ENCODE data around the gene ABL2. TPM values are rescaled to one million over a fixed set of nuclear protein-coding genes. Genes with fewer than 3 reads are reported as not detected.
A peak's percentile ranks its signal among the peaks of the same experiment; 100 is the strongest.
"Not testable (repeated sequence)": the region's sequence is repeated elsewhere in the genome, so short reads cannot be mapped to it uniquely, and the experiment has no call there.

ABL2 gene
- total RNA-seq, 1 donor from 2014 or later = 8.9 TPM

DNA sequence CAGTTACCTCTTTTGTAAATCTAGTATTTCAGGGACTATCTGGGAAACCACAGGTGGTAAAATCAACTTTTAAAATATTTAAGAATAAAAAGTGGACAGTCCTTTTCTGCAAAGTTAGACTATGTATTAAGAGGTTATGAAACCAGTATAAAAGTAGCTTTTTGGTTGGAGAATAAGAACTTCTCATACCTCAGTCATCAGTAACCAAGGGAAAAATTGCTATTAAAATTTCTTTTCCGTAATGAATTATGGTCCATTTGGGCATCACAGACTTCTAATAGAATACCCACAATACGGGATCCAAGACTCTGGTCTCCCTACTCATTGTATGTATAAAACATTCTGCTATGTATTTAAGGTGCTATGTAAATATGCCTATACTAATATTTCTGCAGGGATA lies 51.9 kb downstream of the ABL2 start:
- H3K9ac ChIP-seq (ENCODE audit: low read depth in 1 of 3, low read length in 3 of 3) = no peak overlapping the region
- no peak overlapping the region for H3K27ac ChIP-seq (ENCODE audit: low read depth, low read length)
- peaks cover 10 to 15% (median 11%) of the 10 kb centered on the region in 3 donors for H3K4me1 ChIP-seq (ENCODE audit: control insufficient read depth in 3 of 3, insufficient read depth in 3 of 3, low read length in 3 of 3)
- H3K4me3 ChIP-seq (ENCODE audit: low read length in 3 of 3) = no peak overlapping the region
- no peaks in the 10 kb centered on the region for H3K27me3 ChIP-seq (ENCODE audit: control insufficient read depth in 3 of 3, insufficient read depth in 3 of 3, low read length in 3 of 3)
- no peaks in the 10 kb centered on the region for H3K9me3 ChIP-seq (ENCODE audit: control insufficient read depth in 3 of 3, low read length in 3 of 3)
- H3K36me3 ChIP-seq (ENCODE audit: control insufficient read depth in 3 of 3, insufficient read depth in 3 of 3, low read length in 3 of 3) = no peaks in the 10 kb centered on the region

DNA sequence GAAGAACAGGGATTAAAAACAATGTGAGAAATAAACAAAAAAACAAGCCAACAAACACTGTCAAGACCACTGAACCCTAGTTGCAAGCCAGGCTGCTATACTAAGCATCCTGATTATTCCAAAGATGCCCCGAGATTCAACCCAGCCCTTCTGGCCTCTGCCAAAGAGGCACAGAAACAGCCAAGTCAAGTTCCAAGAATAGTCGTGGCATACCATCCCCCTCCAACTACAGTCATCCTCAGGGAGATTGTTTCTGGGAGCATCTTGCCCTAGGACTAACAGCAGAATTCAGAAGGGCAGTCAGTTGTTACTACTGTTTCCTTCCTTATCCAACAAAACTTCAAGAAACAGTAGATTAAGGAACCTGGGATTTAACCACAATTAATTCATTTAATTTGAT lies 52.3 kb downstream of the ABL2 start:
- Histone ChIP-seq H3K9ac (ENCODE audit: low read depth in 1 of 3, low read length in 3 of 3) (no peak overlapping the region), H3K27ac (ENCODE audit: low read depth, low read length) (no peak overlapping the region), H3K27me3 (ENCODE audit: control insufficient read depth in 3 of 3, insufficient read depth in 3 of 3, low read length in 3 of 3) (no peaks in the 10 kb centered on the region), H3K4me3 (ENCODE audit: low read length in 3 of 3) (no peak overlapping the region), H3K4me1 (ENCODE audit: control insufficient read depth in 3 of 3, insufficient read depth in 3 of 3, low read length in 3 of 3) (peaks cover 10 to 15% (median 11%) of the 10 kb centered on the region in 3 donors), H3K36me3 (ENCODE audit: control insufficient read depth in 3 of 3, insufficient read depth in 3 of 3, low read length in 3 of 3) (no peaks in the 10 kb centered on the region), H3K9me3 (ENCODE audit: control insufficient read depth in 3 of 3, low read length in 3 of 3) (no peaks in the 10 kb centered on the region)

DNA sequence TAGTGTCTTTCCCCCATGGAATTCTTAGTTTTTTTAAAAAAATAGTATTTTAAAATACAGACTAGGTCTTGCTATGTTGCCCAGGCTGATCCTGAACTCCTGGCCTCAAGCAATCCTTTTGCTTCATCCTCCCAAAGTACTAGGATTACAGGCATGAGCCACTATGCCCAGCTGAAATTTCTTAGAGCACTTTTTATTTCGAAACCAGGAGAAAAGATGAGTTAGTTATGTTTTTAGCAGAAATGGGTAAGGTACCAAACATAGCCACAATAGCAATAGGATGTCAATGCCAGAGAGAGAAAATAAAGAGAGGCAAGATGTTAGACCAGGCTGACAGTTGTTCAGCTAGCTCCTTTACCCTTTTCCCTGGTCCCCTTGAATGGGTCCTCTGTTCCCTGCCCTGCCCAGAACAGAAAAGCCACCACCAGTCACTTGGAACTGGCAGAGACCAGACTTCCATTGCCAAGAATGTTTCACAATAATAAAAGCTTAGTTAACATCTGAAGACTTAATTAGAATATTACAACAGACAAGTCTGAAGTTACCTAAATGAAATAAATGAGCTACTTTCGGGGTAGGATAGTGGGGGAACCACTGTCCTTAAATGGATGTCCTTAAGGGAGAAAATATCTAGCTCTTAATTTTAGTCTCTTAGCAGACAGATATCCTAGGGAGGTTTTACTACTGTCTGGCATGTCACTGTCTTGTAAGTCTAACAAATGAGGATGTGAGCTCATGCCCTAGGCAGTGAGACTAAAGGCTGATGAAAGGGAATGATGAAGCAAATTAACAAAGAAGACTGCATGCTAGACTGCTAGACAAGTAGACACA lies 54.3 kb downstream of the ABL2 start:
- Histone ChIP-seq H3K9me3 (ENCODE audit: control insufficient read depth in 3 of 3, low read length in 3 of 3) (no peaks in the 10 kb centered on the region), H3K4me3 (ENCODE audit: low read length in 3 of 3) (no peak overlapping the region), H3K27ac (ENCODE audit: low read depth, low read length) (peak overlapping the region; percentile 57), H3K9ac (ENCODE audit: low read depth in 1 of 3, low read length in 3 of 3) (peak overlapping the region in 1 of 3 donors; percentile 3), H3K27me3 (ENCODE audit: control insufficient read depth in 3 of 3, insufficient read depth in 3 of 3, low read length in 3 of 3) (no peaks in the 10 kb centered on the region), H3K4me1 (ENCODE audit: control insufficient read depth in 3 of 3, insufficient read depth in 3 of 3, low read length in 3 of 3) (peaks cover 10 to 15% (median 11%) of the 10 kb centered on the region in 3 donors), H3K36me3 (ENCODE audit: control insufficient read depth in 3 of 3, insufficient read depth in 3 of 3, low read length in 3 of 3) (no peaks in the 10 kb centered on the region)

DNA sequence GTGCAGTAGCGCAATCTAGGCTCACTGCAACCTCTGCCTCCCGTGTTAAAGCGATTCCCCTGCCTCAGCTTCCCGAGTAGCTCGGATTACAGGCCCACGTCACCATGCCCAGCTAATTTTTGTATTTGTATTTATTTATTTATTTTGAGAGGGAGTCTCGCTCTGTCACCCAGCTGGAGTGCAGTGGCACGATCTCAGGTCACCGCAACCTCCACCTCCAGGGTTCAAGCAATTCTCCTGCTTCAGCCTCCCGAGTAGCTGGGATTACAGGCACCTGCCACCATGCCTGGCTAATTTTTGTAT lies 59.1 kb downstream of the ABL2 start:
- H3K9ac ChIP-seq (ENCODE audit: low read depth in 1 of 3, low read length in 3 of 3); H3K27me3 ChIP-seq (ENCODE audit: control insufficient read depth in 3 of 3, insufficient read depth in 3 of 3, low read length in 3 of 3); H3K36me3 ChIP-seq (ENCODE audit: control insufficient read depth in 3 of 3, insufficient read depth in 3 of 3, low read length in 3 of 3); H3K4me3 ChIP-seq (ENCODE audit: low read length in 3 of 3); H3K4me1 ChIP-seq (ENCODE audit: control insufficient read depth in 3 of 3, insufficient read depth in 3 of 3, low read length in 3 of 3); H3K9me3 ChIP-seq (ENCODE audit: control insufficient read depth in 3 of 3, low read length in 3 of 3); H3K27ac ChIP-seq (ENCODE audit: low read depth, low read length): not testable (repeated sequence)

DNA sequence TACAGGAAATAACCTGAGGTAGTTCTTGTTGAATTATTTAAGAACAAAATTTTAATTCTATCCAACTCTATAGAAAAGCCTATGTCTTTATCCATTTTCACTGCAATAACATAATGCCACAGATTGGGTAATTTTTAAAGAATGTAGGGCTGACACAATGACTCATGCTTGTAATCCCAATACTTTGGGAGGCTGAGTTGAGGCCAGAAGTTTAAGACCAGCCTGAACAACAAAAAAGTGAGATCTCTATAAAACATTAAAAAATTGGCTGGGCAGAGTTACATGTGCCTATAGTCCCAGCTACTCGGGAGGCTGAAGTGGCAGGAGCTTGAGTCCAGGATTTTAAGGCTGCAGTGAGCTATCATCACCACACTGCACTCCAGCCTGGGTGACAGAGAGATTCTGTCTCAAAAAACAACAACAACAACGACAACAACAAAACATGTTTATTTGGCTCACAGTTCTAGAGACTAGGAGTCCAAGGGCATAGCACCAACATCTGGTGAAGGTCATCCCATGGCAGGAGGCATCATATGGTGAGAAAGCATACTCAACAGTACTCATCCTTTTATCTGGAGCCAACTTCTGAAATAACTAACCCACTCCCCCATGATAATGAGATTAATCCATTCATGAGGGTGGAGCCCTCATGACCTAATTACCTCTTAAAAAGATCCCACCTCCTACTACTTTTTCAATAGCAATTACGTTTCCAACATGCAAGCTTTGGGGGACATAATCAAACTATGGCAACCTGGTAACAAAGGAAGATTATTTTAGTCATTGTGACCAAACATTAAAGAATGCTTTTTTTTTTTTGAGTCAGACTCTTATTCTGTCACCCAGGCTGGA lies 59.6 kb downstream of the ABL2 start:
- Histone ChIP-seq H3K27me3 (ENCODE audit: control insufficient read depth in 3 of 3, insufficient read depth in 3 of 3, low read length in 3 of 3) (no peaks in the 10 kb centered on the region), H3K4me3 (ENCODE audit: low read length in 3 of 3) (no peak overlapping the region), H3K9me3 (ENCODE audit: control insufficient read depth in 3 of 3, low read length in 3 of 3) (no peaks in the 10 kb centered on the region), H3K9ac (ENCODE audit: low read depth in 1 of 3, low read length in 3 of 3) (no peak overlapping the region), H3K4me1 (ENCODE audit: control insufficient read depth in 3 of 3, insufficient read depth in 3 of 3, low read length in 3 of 3) (peaks cover 0 to 4% (median 3%) of the 10 kb centered on the region in 3 donors), H3K27ac (ENCODE audit: low read depth, low read length) (no peak overlapping the region), H3K36me3 (ENCODE audit: control insufficient read depth in 3 of 3, insufficient read depth in 3 of 3, low read length in 3 of 3) (no peaks in the 10 kb centered on the region)

DNA sequence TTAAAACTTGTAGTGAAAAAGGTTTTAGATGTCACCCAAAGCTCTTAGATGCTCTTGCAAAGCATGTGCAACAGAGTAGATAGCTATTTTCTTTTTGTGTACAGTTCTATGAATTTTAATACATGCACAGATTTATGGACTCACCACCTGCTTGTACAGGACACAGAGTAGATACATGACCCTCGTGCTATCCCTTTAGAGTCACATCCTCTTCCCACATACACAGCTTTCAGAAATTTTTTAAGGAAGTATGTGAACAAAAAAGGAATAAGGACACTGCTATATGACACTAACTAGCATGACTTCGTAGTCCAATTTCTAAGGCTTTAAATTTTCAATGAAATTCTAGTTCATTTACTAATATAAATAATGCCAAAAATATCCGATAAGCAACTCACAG lies 60.9 kb downstream of the ABL2 start:
- no peaks in the 10 kb centered on the region for H3K36me3 ChIP-seq (ENCODE audit: control insufficient read depth in 3 of 3, insufficient read depth in 3 of 3, low read length in 3 of 3)
- H3K27me3 ChIP-seq (ENCODE audit: control insufficient read depth in 3 of 3, insufficient read depth in 3 of 3, low read length in 3 of 3) = no peaks in the 10 kb centered on the region
- H3K27ac ChIP-seq (ENCODE audit: low read depth, low read length) = no peak overlapping the region
- no peak overlapping the region for H3K4me3 ChIP-seq (ENCODE audit: low read length in 3 of 3)
- no peak overlapping the region for H3K9ac ChIP-seq (ENCODE audit: low read depth in 1 of 3, low read length in 3 of 3)
- peaks cover 0 to 4% (median 3%) of the 10 kb centered on the region in 3 donors for H3K4me1 ChIP-seq (ENCODE audit: control insufficient read depth in 3 of 3, insufficient read depth in 3 of 3, low read length in 3 of 3)
- H3K9me3 ChIP-seq (ENCODE audit: control insufficient read depth in 3 of 3, low read length in 3 of 3) = no peaks in the 10 kb centered on the region

DNA sequence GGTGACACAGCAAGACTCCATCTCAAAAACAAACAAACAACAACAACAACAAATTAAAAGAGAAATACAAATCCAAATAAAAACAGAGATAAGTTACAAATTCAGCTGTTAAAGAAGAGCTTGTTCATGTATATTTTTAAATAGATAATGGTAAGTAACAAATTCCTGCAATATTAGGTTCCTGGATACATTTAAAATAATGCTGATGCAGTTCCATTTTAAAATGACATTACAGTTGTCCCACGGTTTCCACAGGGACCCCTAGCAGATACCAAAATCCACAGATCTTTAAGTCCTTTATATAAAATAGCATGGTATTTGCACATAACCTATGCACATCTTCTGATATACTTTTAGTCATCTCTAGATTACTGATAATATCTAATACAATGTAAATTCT lies 61.5 kb downstream of the ABL2 start:
- Histone ChIP-seq H3K4me1 (ENCODE audit: control insufficient read depth in 3 of 3, insufficient read depth in 3 of 3, low read length in 3 of 3) (peaks cover 0 to 4% (median 3%) of the 10 kb centered on the region in 3 donors), H3K36me3 (ENCODE audit: control insufficient read depth in 3 of 3, insufficient read depth in 3 of 3, low read length in 3 of 3) (no peaks in the 10 kb centered on the region), H3K27me3 (ENCODE audit: control insufficient read depth in 3 of 3, insufficient read depth in 3 of 3, low read length in 3 of 3) (no peaks in the 10 kb centered on the region), H3K27ac (ENCODE audit: low read depth, low read length) (no peak overlapping the region), H3K9ac (ENCODE audit: low read depth in 1 of 3, low read length in 3 of 3) (no peak overlapping the region), H3K9me3 (ENCODE audit: control insufficient read depth in 3 of 3, low read length in 3 of 3) (no peaks in the 10 kb centered on the region), H3K4me3 (ENCODE audit: low read length in 3 of 3) (no peak overlapping the region)

DNA sequence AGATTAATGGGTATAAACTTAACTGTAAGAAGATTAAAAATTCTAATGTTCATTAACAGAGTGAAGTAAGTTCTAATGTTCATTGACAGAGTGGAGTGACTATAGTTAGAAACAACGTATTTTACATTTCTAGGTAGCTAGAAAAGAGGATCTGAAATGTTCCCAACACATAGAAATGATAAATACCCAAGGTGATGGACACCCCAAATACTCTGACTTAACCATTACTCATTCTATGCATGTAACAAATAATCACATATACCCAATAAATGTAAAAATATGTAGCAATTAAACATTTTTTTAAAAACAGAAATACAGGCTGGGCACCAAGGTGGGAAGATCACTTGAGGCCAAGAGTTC lies 62.1 kb downstream of the ABL2 start:
- no peak overlapping the region for H3K27ac ChIP-seq (ENCODE audit: low read depth, low read length)
- no peak overlapping the region for H3K9ac ChIP-seq (ENCODE audit: low read depth in 1 of 3, low read length in 3 of 3)

DNA sequence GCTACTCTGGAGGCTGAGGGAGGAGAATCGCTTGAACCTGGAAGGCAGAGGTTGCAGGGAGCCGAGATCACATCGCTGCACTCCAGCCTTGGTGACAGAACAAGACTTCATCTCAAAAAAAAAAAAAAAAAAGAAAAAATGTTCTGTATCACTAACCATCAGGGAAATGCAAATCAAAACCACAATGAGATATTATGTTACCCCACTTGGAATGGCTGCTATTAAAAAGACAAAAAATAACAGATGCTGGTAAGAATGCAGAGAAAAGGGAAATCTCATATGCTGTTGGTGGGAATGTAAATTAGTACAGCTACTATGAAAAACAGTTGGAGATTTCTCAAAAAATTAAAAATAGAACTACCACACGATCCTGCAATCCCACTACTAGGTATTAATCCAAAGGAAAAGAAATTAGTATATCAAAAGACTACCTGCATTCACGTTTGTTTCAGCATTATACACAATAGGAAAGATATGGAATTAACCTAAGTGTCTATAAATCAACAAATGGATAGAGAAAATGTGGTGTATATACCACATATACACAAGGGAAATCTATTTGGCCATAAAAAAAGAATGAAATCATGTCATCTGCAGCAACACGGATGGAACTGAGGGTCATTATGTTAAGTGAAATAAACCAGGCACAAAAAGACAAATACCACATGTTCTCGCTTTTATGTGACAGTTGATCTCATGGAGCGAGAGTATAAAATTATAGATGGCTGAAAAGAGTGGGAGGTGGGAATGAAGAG lies 62.6 kb downstream of the ABL2 start:
- peaks cover 0 to 4% (median 3%) of the 10 kb centered on the region in 3 donors for H3K4me1 ChIP-seq (ENCODE audit: control insufficient read depth in 3 of 3, insufficient read depth in 3 of 3, low read length in 3 of 3)
- H3K9me3 ChIP-seq (ENCODE audit: control insufficient read depth in 3 of 3, low read length in 3 of 3) = no peaks in the 10 kb centered on the region
- no peak overlapping the region for H3K9ac ChIP-seq (ENCODE audit: low read depth in 1 of 3, low read length in 3 of 3)
- H3K4me3 ChIP-seq (ENCODE audit: low read length in 3 of 3) = no peak overlapping the region
- no peaks in the 10 kb centered on the region for H3K36me3 ChIP-seq (ENCODE audit: control insufficient read depth in 3 of 3, insufficient read depth in 3 of 3, low read length in 3 of 3)
- H3K27ac ChIP-seq (ENCODE audit: low read depth, low read length) = no peak overlapping the region
- H3K27me3 ChIP-seq (ENCODE audit: control insufficient read depth in 3 of 3, insufficient read depth in 3 of 3, low read length in 3 of 3) = no peaks in the 10 kb centered on the region

More for the DNA sequence above, 62.1 kb downstream of the ABL2 start:
- Histone ChIP-seq H3K4me1 (ENCODE audit: control insufficient read depth in 3 of 3, insufficient read depth in 3 of 3, low read length in 3 of 3) (peaks cover 0 to 4% (median 3%) of the 10 kb centered on the region in 3 donors), H3K27me3 (ENCODE audit: control insufficient read depth in 3 of 3, insufficient read depth in 3 of 3, low read length in 3 of 3) (no peaks in the 10 kb centered on the region), H3K4me3 (ENCODE audit: low read length in 3 of 3) (no peak overlapping the region), H3K36me3 (ENCODE audit: control insufficient read depth in 3 of 3, insufficient read depth in 3 of 3, low read length in 3 of 3) (no peaks in the 10 kb centered on the region), H3K9me3 (ENCODE audit: control insufficient read depth in 3 of 3, low read length in 3 of 3) (no peaks in the 10 kb centered on the region)
